ENCODE data around the gene FLII.

- TF ChIP-seq CTCF (IDR thresholded peaks at IDR 0.05) (peak; percentile 62 to 86 (median 79)), POLR2AphosphoS5 (IDR thresholded peaks at IDR 0.05; ENCODE audit: insufficient read depth in 1 of 2, low read depth in 1 of 2) (no peak), POLR2A (IDR thresholded peaks at IDR 0.05) (no peak)
Observed at GRCh38 chr17:18217412-18218015, 41.0 kb downstream of the FLII start.

All from vagina (tissue), 2 donors.